Ovary (tissue), 3 donors: Measurements from ENCODE around the gene SORCS2.

Experiments
- CTCF ChIP-seq, 3 donors: fragments of 450-650 bp in 2 of 3; fragments of 200-600 bp in 1 of 3; IDR thresholded peaks; one replicate each; pipeline versions ENCODE4 v1.5.1 to v1.8.0; 2016 to 2022; ENCODE audit warnings: antibody characterized with exemption in 3 of 3, mild to moderate bottlenecking in 1 of 3
- POLR2A ChIP-seq: fragments of 450-650 bp; IDR thresholded peaks from one replicate; pipeline ENCODE4 v1.6.1; 2017; ENCODE audit warnings: antibody characterized with exemption, mild to moderate bottlenecking, moderate library complexity
- donor health status: DM: no; HTN: no; CAD: no.

- TF ChIP-seq CTCF (IDR thresholded peaks at IDR 0.05) (no peak), POLR2A (no peak)
These were observed 349.1 kb downstream of the SORCS2 start for GRCh38 chr4:7541414-7541810.
